ENCODE data around the gene USP33. TPM values are rescaled to one million over a fixed set of nuclear protein-coding genes. Genes with fewer than 3 reads are reported as not detected.

Gene USP33
- total and polyA plus RNA-seq, 2 of the 13 experiments (the other 11 are each of a cell fraction or from before 2014, with no cell fraction given), result 32.0 to 49.1 TPM

DNA sequence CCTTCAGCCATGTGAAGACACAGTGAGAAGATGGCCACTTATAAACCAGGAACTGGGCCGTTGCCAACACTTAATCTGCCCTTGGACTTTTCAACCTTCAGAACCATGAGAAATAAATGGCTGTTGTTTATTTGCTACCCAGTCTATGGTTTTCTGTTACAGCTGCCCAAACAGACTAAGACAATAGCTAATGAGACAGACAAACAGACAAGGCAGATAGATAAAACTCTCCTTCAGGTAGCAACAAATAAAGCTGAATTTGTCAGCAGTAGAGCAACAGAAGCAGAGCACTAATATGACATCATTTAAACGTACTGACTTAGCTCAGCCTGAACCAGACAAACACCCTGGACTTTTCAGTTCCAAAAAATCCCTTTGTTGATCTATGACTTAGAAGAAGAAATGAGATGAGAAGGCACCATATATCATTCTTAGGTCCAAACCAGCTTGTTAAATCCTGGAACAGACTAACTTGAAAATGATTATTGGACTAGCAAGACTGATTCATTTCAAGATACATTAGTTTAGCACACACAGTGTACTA is 104.1 kb downstream of the USP33 start (continued):
- TF ChIP-seq, protein P1, sequence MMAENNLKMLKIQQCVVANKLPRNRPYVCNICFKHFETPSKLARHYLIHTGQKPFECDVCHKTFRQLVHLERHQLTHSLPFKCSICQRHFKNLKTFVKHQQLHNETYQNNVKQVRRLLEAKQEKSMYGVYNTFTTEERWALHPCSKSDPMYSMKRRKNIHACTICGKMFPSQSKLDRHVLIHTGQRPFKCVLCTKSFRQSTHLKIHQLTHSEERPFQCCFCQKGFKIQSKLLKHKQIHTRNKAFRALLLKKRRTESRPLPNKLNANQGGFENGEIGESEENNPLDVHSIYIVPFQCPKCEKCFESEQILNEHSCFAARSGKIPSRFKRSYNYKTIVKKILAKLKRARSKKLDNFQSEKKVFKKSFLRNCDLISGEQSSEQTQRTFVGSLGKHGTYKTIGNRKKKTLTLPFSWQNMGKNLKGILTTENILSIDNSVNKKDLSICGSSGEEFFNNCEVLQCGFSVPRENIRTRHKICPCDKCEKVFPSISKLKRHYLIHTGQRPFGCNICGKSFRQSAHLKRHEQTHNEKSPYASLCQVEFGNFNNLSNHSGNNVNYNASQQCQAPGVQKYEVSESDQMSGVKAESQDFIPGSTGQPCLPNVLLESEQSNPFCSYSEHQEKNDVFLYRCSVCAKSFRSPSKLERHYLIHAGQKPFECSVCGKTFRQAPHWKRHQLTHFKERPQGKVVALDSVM (CRISPR knock-in tag; IDR thresholded peaks at IDR 0.05), result no peak
- TF ChIP-seq ETV5 (CRISPR knock-in tag; IDR thresholded peaks at IDR 0.05; ENCODE audit: borderline replicate concordance), result no peak
- no peak for TF ChIP-seq ZNF777 (CRISPR knock-in tag; IDR thresholded peaks at IDR 0.05)
- TF ChIP-seq, protein P2, sequence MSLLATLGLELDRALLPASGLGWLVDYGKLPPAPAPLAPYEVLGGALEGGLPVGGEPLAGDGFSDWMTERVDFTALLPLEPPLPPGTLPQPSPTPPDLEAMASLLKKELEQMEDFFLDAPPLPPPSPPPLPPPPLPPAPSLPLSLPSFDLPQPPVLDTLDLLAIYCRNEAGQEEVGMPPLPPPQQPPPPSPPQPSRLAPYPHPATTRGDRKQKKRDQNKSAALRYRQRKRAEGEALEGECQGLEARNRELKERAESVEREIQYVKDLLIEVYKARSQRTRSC (CRISPR knock-in tag; IDR thresholded peaks at IDR 0.05; ENCODE audit: low read depth), result no peak
- TF ChIP-seq, protein P3, sequence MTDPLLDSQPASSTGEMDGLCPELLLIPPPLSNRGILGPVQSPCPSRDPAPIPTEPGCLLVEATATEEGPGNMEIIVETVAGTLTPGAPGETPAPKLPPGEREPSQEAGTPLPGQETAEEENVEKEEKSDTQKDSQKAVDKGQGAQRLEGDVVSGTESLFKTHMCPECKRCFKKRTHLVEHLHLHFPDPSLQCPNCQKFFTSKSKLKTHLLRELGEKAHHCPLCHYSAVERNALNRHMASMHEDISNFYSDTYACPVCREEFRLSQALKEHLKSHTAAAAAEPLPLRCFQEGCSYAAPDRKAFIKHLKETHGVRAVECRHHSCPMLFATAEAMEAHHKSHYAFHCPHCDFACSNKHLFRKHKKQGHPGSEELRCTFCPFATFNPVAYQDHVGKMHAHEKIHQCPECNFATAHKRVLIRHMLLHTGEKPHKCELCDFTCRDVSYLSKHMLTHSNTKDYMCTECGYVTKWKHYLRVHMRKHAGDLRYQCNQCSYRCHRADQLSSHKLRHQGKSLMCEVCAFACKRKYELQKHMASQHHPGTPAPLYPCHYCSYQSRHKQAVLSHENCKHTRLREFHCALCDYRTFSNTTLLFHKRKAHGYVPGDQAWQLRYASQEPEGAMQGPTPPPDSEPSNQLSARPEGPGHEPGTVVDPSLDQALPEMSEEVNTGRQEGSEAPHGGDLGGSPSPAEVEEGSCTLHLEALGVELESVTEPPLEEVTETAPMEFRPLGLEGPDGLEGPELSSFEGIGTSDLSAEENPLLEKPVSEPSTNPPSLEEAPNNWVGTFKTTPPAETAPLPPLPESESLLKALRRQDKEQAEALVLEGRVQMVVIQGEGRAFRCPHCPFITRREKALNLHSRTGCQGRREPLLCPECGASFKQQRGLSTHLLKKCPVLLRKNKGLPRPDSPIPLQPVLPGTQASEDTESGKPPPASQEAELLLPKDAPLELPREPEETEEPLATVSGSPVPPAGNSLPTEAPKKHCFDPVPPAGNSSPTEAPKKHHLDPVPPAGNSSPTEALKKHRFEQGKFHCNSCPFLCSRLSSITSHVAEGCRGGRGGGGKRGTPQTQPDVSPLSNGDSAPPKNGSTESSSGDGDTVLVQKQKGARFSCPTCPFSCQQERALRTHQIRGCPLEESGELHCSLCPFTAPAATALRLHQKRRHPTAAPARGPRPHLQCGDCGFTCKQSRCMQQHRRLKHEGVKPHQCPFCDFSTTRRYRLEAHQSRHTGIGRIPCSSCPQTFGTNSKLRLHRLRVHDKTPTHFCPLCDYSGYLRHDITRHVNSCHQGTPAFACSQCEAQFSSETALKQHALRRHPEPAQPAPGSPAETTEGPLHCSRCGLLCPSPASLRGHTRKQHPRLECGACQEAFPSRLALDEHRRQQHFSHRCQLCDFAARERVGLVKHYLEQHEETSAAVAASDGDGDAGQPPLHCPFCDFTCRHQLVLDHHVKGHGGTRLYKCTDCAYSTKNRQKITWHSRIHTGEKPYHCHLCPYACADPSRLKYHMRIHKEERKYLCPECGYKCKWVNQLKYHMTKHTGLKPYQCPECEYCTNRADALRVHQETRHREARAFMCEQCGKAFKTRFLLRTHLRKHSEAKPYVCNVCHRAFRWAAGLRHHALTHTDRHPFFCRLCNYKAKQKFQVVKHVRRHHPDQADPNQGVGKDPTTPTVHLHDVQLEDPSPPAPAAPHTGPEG (CRISPR knock-in tag; IDR thresholded peaks at IDR 0.05), result no peak
- TF ChIP-seq, protein P4, sequence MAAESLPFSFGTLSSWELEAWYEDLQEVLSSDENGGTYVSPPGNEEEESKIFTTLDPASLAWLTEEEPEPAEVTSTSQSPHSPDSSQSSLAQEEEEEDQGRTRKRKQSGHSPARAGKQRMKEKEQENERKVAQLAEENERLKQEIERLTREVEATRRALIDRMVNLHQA (CRISPR knock-in tag; IDR thresholded peaks at IDR 0.05), result no peak
- TF ChIP-seq, protein P5, sequence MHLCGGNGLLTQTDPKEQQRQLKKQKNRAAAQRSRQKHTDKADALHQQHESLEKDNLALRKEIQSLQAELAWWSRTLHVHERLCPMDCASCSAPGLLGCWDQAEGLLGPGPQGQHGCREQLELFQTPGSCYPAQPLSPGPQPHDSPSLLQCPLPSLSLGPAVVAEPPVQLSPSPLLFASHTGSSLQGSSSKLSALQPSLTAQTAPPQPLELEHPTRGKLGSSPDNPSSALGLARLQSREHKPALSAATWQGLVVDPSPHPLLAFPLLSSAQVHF (CRISPR knock-in tag; IDR thresholded peaks at IDR 0.05), result no peak
- TF ChIP-seq ZNF558 (CRISPR knock-in tag; IDR thresholded peaks at IDR 0.05; ENCODE audit: borderline replicate concordance), result no peak
- TF ChIP-seq ZNF619 (CRISPR knock-in tag; IDR thresholded peaks at IDR 0.05), result no peak
- no peak for TF ChIP-seq KDM3A (CRISPR knock-in tag; IDR thresholded peaks at IDR 0.05; ENCODE audit: low read depth)
- TF ChIP-seq, protein P6, sequence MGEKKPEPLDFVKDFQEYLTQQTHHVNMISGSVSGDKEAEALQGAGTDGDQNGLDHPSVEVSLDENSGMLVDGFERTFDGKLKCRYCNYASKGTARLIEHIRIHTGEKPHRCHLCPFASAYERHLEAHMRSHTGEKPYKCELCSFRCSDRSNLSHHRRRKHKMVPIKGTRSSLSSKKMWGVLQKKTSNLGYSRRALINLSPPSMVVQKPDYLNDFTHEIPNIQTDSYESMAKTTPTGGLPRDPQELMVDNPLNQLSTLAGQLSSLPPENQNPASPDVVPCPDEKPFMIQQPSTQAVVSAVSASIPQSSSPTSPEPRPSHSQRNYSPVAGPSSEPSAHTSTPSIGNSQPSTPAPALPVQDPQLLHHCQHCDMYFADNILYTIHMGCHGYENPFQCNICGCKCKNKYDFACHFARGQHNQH (CRISPR knock-in tag; IDR thresholded peaks at IDR 0.05), result no peak
- no peak for TF ChIP-seq ZNF775 (CRISPR knock-in tag; IDR thresholded peaks at IDR 0.05; ENCODE audit: borderline replicate concordance)
- no peak for TF ChIP-seq ZNF616 (CRISPR knock-in tag; IDR thresholded peaks at IDR 0.05; ENCODE audit: low read depth)
- TF ChIP-seq TAF1 (CRISPR knock-in tag; IDR thresholded peaks at IDR 0.05), result no peak
- TF ChIP-seq KDM4B (CRISPR knock-in tag; IDR thresholded peaks at IDR 0.05), result no peak
- TF ChIP-seq THAP11 (CRISPR knock-in tag; IDR thresholded peaks at IDR 0.05), result no peak
- no peak for TF ChIP-seq ZNF460 (CRISPR knock-in tag; IDR thresholded peaks at IDR 0.05; ENCODE audit: borderline replicate concordance)
- no peak for TF ChIP-seq YY1 (IDR thresholded peaks at IDR 0.05; ENCODE audit: insufficient read depth, insufficient replicate concordance, low read depth, low read length)
- no peak for TF ChIP-seq FOSL2 (CRISPR knock-in tag; IDR thresholded peaks at IDR 0.05)
- no peak for TF ChIP-seq ZNF337 (CRISPR knock-in tag; IDR thresholded peaks at IDR 0.05; ENCODE audit: borderline replicate concordance, low read depth)
